ES-I3 (cell line): ENCODE data around the gene NT5C3A.
"Not testable (repeated sequence)": the region's sequence is repeated elsewhere in the genome, so short reads cannot be mapped to it uniquely, and the experiment has no call there.

Experiments used
- H3K36me3 ChIP-seq: 2 replicates; pipeline ENCODE4 v1.6.1; 2013; ENCODE audit warnings: mild to moderate bottlenecking, low read length, control low read depth, moderate library complexity; ENCODE audit not compliant: insufficient read depth
- H3K4me1 ChIP-seq: 2 replicates; pipeline ENCODE4 v1.6.1; 2013; ENCODE audit warnings: mild to moderate bottlenecking, control low read depth, low read length; ENCODE audit not compliant: insufficient read depth
- H3K9ac ChIP-seq: 2 replicates; pipeline ENCODE4 v1.6.1; 2013; ENCODE audit warnings: low read depth, mild to moderate bottlenecking, low read length, moderate library complexity
- H3K9me3 ChIP-seq: 2 replicates; pipeline ENCODE4 v1.6.1; 2013; ENCODE audit warnings: mild to moderate bottlenecking, low read length, moderate library complexity; ENCODE audit not compliant: control insufficient read depth, insufficient read depth

The NT5C3A gene

DNA sequence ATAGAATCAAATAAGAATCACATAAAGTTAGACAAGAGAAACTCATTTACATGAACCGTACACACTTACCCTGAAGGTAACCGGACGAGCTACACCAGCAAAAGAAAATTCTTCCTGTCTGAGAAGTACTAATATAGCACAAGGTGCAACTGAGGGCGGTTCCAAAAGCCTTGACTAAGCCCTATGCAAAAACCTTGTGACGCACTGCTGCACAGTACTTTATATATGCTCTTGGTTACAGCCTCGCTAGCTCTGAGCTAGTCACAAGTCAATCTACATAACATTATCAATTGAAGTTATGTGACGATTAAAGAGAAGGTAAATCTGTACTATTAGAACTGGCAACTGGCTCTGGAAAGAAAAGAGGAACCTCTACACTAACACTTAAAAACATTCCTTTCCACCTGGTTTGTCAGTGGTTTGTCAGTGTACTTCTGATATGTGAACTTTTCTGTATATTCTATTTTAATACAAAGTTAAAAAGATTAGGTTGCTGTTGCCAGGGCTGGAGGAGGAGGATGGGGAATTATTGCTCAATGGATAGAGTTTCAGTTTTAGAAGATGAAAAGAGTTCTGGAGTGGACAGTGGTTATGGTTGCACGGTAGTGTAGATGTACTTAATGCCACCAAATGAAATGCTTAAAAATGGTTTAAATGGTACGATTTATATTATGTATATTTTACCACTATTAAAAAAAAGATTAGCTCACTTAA, 21.6 kb downstream of the NT5C3A start:
- Histone ChIP-seq H3K9me3 (no peaks in the 10 kb centered on the region), H3K36me3 (no peaks in the 10 kb centered on the region), H3K4me1 (no peaks in the 10 kb centered on the region), H3K9ac (no peak overlapping the region)

- Histone ChIP-seq H3K36me3 (no peaks in the 10 kb centered on the region), H3K9ac (no peak overlapping the region), H3K9me3 (no peaks in the 10 kb centered on the region), H3K4me1 (no peaks in the 10 kb centered on the region)
These were observed 22.7 kb downstream of the NT5C3A start for GRCh38 chr7:33039903-33040292.

DNA sequence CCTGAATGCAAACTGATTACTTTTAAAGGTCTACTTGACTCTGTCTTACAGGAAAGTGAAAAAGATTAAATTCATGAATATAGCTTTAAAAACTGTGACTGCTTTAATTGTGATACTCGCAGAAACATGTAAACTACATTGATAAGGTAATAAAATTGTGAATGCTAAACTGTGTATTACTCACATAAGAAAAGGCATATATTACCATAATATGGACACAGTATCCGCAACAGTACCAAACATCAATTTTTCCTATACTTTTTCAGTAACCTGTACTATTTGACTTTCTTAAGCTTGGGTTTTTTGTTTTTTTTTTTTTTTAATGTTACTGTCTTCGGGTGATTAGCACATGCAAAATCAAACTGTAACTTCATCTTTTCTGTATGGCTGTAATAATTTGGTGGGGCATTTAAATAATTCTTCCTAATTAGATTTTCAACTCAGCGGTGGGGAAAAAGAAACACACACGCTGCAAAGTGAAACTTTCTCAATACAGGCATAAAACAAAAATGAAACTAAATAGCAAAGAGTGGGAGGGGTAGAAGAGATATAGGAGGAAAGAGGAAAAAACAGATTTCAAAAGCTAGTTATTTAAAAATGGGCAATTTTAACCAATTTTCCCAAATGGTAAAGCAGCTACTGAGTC, 23.2 kb downstream of the NT5C3A start:
- no peaks in the 10 kb centered on the region for H3K9me3 ChIP-seq
- H3K4me1 ChIP-seq = no peaks in the 10 kb centered on the region
- H3K36me3 ChIP-seq = no peaks in the 10 kb centered on the region
- no peak overlapping the region for H3K9ac ChIP-seq

DNA sequence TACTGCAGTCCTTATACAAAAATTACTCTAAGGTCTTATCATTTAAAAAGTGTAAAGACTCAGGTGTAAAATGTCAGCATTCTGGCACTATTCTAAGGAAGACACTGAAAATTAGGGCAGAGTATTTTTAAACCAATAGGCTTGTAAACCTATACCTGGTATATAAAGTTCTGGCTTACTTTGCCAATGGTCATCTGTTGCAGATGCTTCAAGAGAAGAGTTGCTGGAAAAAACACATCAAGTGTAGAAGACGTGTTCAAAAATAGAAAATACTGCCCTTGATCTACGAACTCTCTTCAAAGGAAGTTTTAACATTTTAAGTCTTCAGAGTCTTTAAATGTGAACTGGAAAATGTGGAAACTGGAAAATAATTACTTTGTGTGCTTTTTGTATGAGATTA, 23.9 kb downstream of the NT5C3A start:
- Histone ChIP-seq H3K9me3 (no peaks in the 10 kb centered on the region), H3K36me3 (no peaks in the 10 kb centered on the region), H3K4me1 (no peaks in the 10 kb centered on the region), H3K9ac (no peak overlapping the region)

- no peak overlapping the region for H3K9ac ChIP-seq
- no peaks in the 10 kb centered on the region for H3K4me1 ChIP-seq
- no peaks in the 10 kb centered on the region for H3K9me3 ChIP-seq
- no peaks in the 10 kb centered on the region for H3K36me3 ChIP-seq
These were observed 26.8 kb downstream of the NT5C3A start for GRCh38 chr7:33035776-33036175.

GRCh38 chr7:33024189-33024757, 38.3 kb downstream of the NT5C3A start:
- H3K36me3 ChIP-seq = no peaks in the 10 kb centered on the region
- no peak overlapping the region for H3K9ac ChIP-seq
- H3K9me3 ChIP-seq = no peaks in the 10 kb centered on the region

GRCh38 chr7:33012364-33012763, 50.2 kb downstream of the NT5C3A start:
- H3K9me3 ChIP-seq = no peaks in the 10 kb centered on the region
- no peaks in the 10 kb centered on the region for H3K4me1 ChIP-seq
- peaks cover 6% of the 10 kb centered on the region; the same call in 1 of the 2 replicates for H3K36me3 ChIP-seq
- H3K9ac ChIP-seq = no peak overlapping the region

More at GRCh38 chr7:33024189-33024757, 38.3 kb downstream of the NT5C3A start:
- no peaks in the 10 kb centered on the region for H3K4me1 ChIP-seq

GRCh38 chr7:33009734-33010133, 52.8 kb downstream of the NT5C3A start:
- no peaks in the 10 kb centered on the region for H3K4me1 ChIP-seq
- no peak overlapping the region for H3K9ac ChIP-seq
- H3K36me3 ChIP-seq = peaks cover 5% of the 10 kb centered on the region; the same call in 1 of the 2 replicates

DNA sequence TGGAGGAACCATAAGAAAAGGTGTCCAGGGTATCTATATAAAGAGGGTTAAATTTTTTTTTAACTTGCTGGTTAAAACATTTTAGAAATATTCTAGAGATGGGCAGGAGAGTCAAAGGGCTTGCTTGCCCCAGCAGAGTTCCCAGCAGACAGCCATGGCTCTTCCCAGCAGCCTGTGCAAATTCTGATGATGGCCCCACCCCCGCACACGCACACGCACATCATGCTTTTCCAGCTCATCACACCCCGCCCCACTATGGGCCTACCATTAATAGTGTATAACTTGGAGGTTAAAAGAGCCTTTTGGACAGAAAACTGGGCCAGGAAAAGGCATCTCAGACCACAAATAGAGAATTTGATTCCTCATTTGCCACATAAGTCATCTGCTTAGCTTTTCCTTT, 56.9 kb downstream of the NT5C3A start:
- not testable (repeated sequence) for H3K4me1 ChIP-seq, H3K36me3 ChIP-seq, H3K9ac ChIP-seq, H3K9me3 ChIP-seq

More at GRCh38 chr7:33009734-33010133, 52.8 kb downstream of the NT5C3A start:
- no peaks in the 10 kb centered on the region for H3K9me3 ChIP-seq

DNA sequence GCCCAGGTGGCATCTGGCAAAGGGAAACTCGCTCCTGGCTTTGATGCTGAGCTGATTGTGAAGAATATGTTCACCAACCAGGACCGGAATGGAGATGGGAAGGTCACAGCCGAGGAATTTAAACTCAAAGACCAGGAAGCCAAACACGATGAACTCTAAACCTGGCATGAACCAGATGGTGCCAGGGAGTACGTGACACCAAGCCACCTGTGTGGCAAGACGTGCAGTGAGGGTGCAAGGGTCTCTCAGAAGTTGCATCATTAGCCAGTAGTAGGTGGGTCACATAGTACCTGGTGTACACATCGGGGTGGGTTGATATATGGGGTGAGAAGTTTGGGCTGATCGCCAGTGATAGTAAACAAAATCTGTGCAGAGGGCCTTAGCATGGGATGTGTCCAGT, 57.4 kb downstream of the NT5C3A start:
- not testable (repeated sequence) for H3K9ac ChIP-seq, H3K36me3 ChIP-seq, H3K4me1 ChIP-seq, H3K9me3 ChIP-seq

DNA sequence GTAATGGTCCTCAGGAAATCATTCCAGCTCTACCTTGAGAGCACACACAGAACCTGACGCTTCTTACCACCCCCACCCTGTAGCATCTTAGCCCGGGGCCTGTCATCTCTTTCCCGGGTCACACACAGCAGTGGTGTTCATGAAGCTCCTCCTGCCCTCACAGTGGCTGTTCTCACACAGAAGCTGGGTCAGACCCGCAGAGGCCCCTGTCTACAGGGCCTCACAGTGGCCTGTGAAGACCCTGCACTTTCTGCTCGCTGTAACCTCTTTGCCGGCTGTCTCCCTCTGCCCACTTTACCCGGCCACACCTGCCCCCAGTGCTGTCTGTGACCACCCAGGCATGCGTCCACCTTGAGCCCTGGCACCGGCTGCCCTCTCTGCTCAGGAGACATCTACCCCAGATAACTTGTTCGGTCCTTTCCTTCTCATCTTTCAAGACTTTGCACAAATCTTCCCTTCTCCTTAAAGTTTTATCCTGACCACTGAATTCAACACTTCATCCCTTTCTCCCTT, 58.4 kb downstream of the NT5C3A start:
- H3K9me3 ChIP-seq, H3K4me1 ChIP-seq: not testable (repeated sequence)

DNA sequence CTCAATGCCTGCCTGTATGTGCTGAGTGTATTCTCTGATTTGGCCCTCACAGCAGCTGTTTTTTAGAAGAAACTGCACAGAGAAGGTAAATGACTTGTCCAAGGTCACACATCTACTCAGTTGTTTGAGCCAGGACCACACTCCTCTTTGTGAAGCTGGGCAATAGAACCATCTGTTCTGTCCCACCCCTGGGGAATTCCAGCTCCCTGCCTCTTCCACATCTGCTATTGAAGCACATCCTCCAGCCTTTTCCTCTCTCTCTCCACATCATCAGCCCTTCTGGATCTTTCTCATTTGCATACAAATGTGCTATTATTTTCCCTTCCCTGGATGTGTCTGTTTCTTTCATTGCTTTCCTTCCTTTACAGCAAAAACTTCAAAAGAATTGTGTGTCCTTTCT, 59.5 kb downstream of the NT5C3A start:
- not testable (repeated sequence) for H3K9me3 ChIP-seq, H3K4me1 ChIP-seq, H3K36me3 ChIP-seq, H3K9ac ChIP-seq

More for the DNA sequence above, 58.4 kb downstream of the NT5C3A start:
- H3K36me3 ChIP-seq, H3K9ac ChIP-seq: not testable (repeated sequence)

GRCh38 chr7:32999380-32999779, 63.2 kb downstream of the NT5C3A start:
- H3K9me3 ChIP-seq, H3K4me1 ChIP-seq, H3K36me3 ChIP-seq, H3K9ac ChIP-seq: not testable (repeated sequence)

- H3K9ac ChIP-seq = peak overlapping the region; percentile 30; the same call in 1 of the 2 replicates
- H3K4me1 ChIP-seq, H3K9me3 ChIP-seq, H3K36me3 ChIP-seq: not testable (repeated sequence)
These were observed 64.0 kb downstream of the NT5C3A start for GRCh38 chr7:32998361-32999171.
